Fibroblast of mammary gland (primary cell): Measurements from ENCODE around the gene LEFTY1.

ENCODE experiments used
- DNase-seq: peaks from one replicate; pipeline ENCODE4 v3.0.0-alpha.2; 2010; ENCODE audit warnings: low read depth
- H3K4me3 ChIP-seq: 2 replicates; pipeline ENCODE4 v1.5.1; 2011; ENCODE audit warnings: low read depth, mild to moderate bottlenecking, low read length, moderate library complexity; ENCODE audit not compliant: control insufficient read depth
- CTCF ChIP-seq: conservative IDR thresholded peaks from 2 replicates; pipeline ENCODE4 v1.5.1; 2011; ENCODE audit warnings: low read depth, low read length, inconsistent platforms; ENCODE audit not compliant: control insufficient read depth, insufficient read depth

The LEFTY1 gene

GRCh38 chr1:225915538-225915991 is 26.6 kb upstream of the LEFTY1 start:
- H3K4me3 ChIP-seq, result no peak overlapping the region
- no peak for TF ChIP-seq CTCF
- no peak for DNase-seq

- TF ChIP-seq CTCF, result no peak
- no peak overlapping the region for H3K4me3 ChIP-seq
- no peak for DNase-seq
Measured at GRCh38 chr1:225914947-225915346, 26.0 kb upstream of the LEFTY1 start.

GRCh38 chr1:225914391-225914790 is 25.4 kb upstream of the LEFTY1 start:
- DNase-seq, result no peak
- no peak overlapping the region for H3K4me3 ChIP-seq
- TF ChIP-seq CTCF, result no peak

GRCh38 chr1:225911191-225912130 is 22.5 kb upstream of the LEFTY1 start:
- H3K4me3 ChIP-seq, result no peak overlapping the region
- peak; percentile 37 for DNase-seq
- TF ChIP-seq CTCF, result peak; percentile 56

- DNase-seq, result no peak
- no peak for TF ChIP-seq CTCF
- no peak overlapping the region for H3K4me3 ChIP-seq
Measured at GRCh38 chr1:225909477-225909876, 20.5 kb upstream of the LEFTY1 start.

- DNase-seq, result no peak
- no peak overlapping the region for H3K4me3 ChIP-seq
- TF ChIP-seq CTCF, result no peak
Measured at GRCh38 chr1:225908773-225909172, 19.8 kb upstream of the LEFTY1 start.
